GM13977 (cell line): ENCODE data around the gene CFAP300.

ENCODE experiments used
- DNase-seq: peaks from one replicate; pipeline ENCODE4 v3.0.0; 2012; ENCODE audit warnings: low spot score
- CTCF ChIP-seq: IDR thresholded peaks from 2 replicates; pipeline ENCODE4 v1.5.1; 2012; ENCODE audit warnings: mild to moderate bottlenecking, control low read depth; ENCODE audit not compliant: insufficient read depth; ENCODE audit errors: extremely low read depth, missing control alignments
- in situ Hi-C: fragments of 300-500 bp; cut with MboI; formaldehyde crosslinking; loops from one replicate; pipeline ENCODE4 v1.12.0; 2022; ENCODE audit warnings: low sequenced_read_pairs, low pct_unique_long_range_greater_than_20kb, mixed read lengths, inconsistent platforms; ENCODE audit not compliant: unreplicated experiment

CFAP300 gene

GRCh38 chr11:102118937-102119336 lies 71.7 kb downstream of the CFAP300 start:
- TF ChIP-seq CTCF, result no peak
- in situ Hi-C loops, result no loop called here
- no peak for DNase-seq

GRCh38 chr11:102119997-102120396 lies 72.8 kb downstream of the CFAP300 start:
- TF ChIP-seq CTCF, result no peak
- in situ Hi-C loops, result no loop called here
- DNase-seq, result no peak

- no peak for TF ChIP-seq CTCF
- DNase-seq, result no peak
- in situ Hi-C loops, result no loop called here
These were observed 73.3 kb downstream of the CFAP300 start for GRCh38 chr11:102120437-102120973.

- DNase-seq, result no peak
- in situ Hi-C loops, result no loop called here
- no peak for TF ChIP-seq CTCF
These were observed 74.1 kb downstream of the CFAP300 start for GRCh38 chr11:102121329-102121728.
